Measurements from ENCODE around the gene AP3S2.
"Not testable (repeated sequence)": the region's sequence is repeated elsewhere in the genome, so short reads cannot be mapped to it uniquely, and the experiment has no call there.

Gene AP3S2

GRCh38 chr15:89783111-89783860 lies 110.5 kb downstream of the AP3S2 start:
- no peaks in the 10 kb centered on the region for H3K36me3 ChIP-seq (ENCODE audit: insufficient read depth)
- H3K4me1 ChIP-seq (ENCODE audit: low read depth, poor library complexity, severe bottlenecking), result peaks cover 48% of the 10 kb centered on the region
- H3K4me2 ChIP-seq, result no peak overlapping the region
- TF ChIP-seq CTCF (conservative IDR thresholded peaks at IDR 0.05; ENCODE audit: low read depth, low read length), result no peak
- H3K79me2 ChIP-seq (ENCODE audit: insufficient read depth, low read depth), result no peaks in the 10 kb centered on the region
- no peak overlapping the region for H2AFZ ChIP-seq (ENCODE audit: low read depth)
- no peaks in the 10 kb centered on the region for H4K20me1 ChIP-seq (ENCODE audit: insufficient read depth)
- H3K4me3 ChIP-seq (IDR thresholded peaks at IDR 0.05; ENCODE audit: insufficient read depth, low read depth, low read length), result no peak overlapping the region
- H3K9ac ChIP-seq, result no peak overlapping the region
- H3K27me3 ChIP-seq (ENCODE audit: insufficient read depth, low read depth), result no peaks in the 10 kb centered on the region
- H3K27ac ChIP-seq, result no peak overlapping the region

DNA sequence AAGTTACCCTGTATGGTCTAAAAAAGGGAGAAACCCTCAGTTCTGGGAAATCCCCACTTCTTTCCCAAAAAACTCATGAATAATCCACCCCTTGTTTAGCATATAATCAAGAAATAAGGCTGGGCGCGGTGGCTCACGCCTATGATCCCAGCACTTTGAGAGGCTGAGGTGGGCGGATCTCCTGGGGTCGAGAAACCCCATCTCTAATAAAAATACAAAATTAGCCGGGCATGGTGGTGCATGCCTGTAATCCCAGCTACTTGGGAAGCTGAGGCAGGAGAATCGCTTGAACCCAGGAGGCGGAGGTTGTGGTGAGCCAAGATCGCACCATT lies 111.2 kb downstream of the AP3S2 start:
- peaks cover 49% of the 10 kb centered on the region for H3K4me1 ChIP-seq (ENCODE audit: low read depth, poor library complexity, severe bottlenecking)

GRCh38 chr15:89781891-89782618 lies 111.7 kb downstream of the AP3S2 start:
- Histone ChIP-seq H3K27ac (peak overlapping the region; percentile 91), H2AFZ (ENCODE audit: low read depth) (peak overlapping the region; percentile 48), H3K36me3 (ENCODE audit: insufficient read depth) (no peaks in the 10 kb centered on the region), H3K27me3 (ENCODE audit: insufficient read depth, low read depth) (no peaks in the 10 kb centered on the region), H3K4me1 (ENCODE audit: low read depth, poor library complexity, severe bottlenecking) (peaks cover 49% of the 10 kb centered on the region), H4K20me1 (ENCODE audit: insufficient read depth) (no peaks in the 10 kb centered on the region), H3K4me3 (IDR thresholded peaks at IDR 0.05; ENCODE audit: insufficient read depth, low read depth, low read length) (no peak overlapping the region), H3K4me2 (peak overlapping the region; percentile 65), H3K9ac (peak overlapping the region; percentile 74; the same call in 1 of the 2 replicates), H3K79me2 (ENCODE audit: insufficient read depth, low read depth) (no peaks in the 10 kb centered on the region)
- no peak for TF ChIP-seq CTCF (conservative IDR thresholded peaks at IDR 0.05; ENCODE audit: low read depth, low read length)

More for the DNA sequence above, 111.2 kb downstream of the AP3S2 start:
- not testable (repeated sequence) for H2AFZ ChIP-seq (ENCODE audit: low read depth); H3K9ac ChIP-seq; H3K27me3 ChIP-seq (ENCODE audit: insufficient read depth, low read depth); H3K79me2 ChIP-seq (ENCODE audit: insufficient read depth, low read depth); H4K20me1 ChIP-seq (ENCODE audit: insufficient read depth); H3K4me3 ChIP-seq (IDR thresholded peaks at IDR 0.05; ENCODE audit: insufficient read depth, low read depth, low read length); H3K36me3 ChIP-seq (ENCODE audit: insufficient read depth)
- Histone ChIP-seq H3K4me2 (peak overlapping the region; percentile 65; the same call in 1 of the 2 replicates), H3K27ac (peak overlapping the region; percentile 91; the same call in 1 of the 2 replicates)

- H3K9ac ChIP-seq, result peak overlapping the region; percentile 74
These were observed 112.7 kb downstream of the AP3S2 start for GRCh38 chr15:89781055-89781454.

More at GRCh38 chr15:89781055-89781454, 112.7 kb downstream of the AP3S2 start:
- Histone ChIP-seq H3K4me2 (peak overlapping the region; percentile 65), H2AFZ (ENCODE audit: low read depth) (peak overlapping the region; percentile 48), H3K4me3 (IDR thresholded peaks at IDR 0.05; ENCODE audit: insufficient read depth, low read depth, low read length) (no peak overlapping the region), H4K20me1 (ENCODE audit: insufficient read depth) (no peaks in the 10 kb centered on the region), H3K79me2 (ENCODE audit: insufficient read depth, low read depth) (no peaks in the 10 kb centered on the region), H3K27ac (peak overlapping the region; percentile 91), H3K36me3 (ENCODE audit: insufficient read depth) (no peaks in the 10 kb centered on the region), H3K27me3 (ENCODE audit: insufficient read depth, low read depth) (no peaks in the 10 kb centered on the region), H3K4me1 (ENCODE audit: low read depth, poor library complexity, severe bottlenecking) (peaks cover 52% of the 10 kb centered on the region)
- TF ChIP-seq CTCF (conservative IDR thresholded peaks at IDR 0.05; ENCODE audit: low read depth, low read length), result no peak
